Astrocyte of the cerebellum (primary cell): ENCODE results near the gene GKN2.

Experiments used
- DNase-seq: peaks from one replicate; pipeline ENCODE4 v3.0.0-alpha.2; 2011; ENCODE audit warnings: low read depth
- H3K4me3 ChIP-seq: 2 replicates; pipeline ENCODE4 v1.5.1; 2011; ENCODE audit warnings: mild to moderate bottlenecking, low read depth, low read length, moderate library complexity
- in situ Hi-C: cut with HindIII; loops from 2 replicates; pipeline ENCODE4 v1.10.0; 2017; ENCODE audit warnings: low sequenced_read_pairs
- TF ChIP-seq, protein P1 (sequence below): IDR thresholded peaks from 2 replicates; pipeline ENCODE4 v1.5.1; 2012; ENCODE audit warnings: low read length, low read depth, moderate library complexity, mild to moderate bottlenecking; ENCODE audit errors: missing control alignments

GKN2 gene

GRCh38 chr2:68952887-68953521 lies at the start of gene GKN2:
GKN2 (minus strand) TSS chr2:68952893; CDS start chr2:68952861, 32 bp downstream.
- DNase-seq = no peak
- in situ Hi-C loops = no loop called here

DNA sequence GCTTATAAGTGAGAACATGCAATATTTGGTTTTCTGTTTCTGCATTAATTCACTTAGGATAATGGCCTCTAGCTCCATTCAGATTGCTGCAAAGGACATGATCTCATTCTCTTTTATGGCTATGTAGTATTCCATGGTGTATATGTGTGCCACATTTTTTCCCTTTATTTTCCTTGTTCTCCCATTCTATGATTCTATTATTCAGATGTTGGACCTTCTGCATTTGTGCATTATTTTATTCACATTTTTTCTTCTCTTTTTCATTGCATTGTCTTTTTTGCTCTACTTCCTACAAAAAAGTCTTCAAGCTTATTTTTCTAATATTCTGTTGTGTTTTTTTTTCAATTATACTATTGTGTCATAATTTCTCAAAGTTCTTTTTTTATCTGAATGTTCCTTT lies 49.2 kb upstream of the GKN2 start:
- no peak for DNase-seq
- TF ChIP-seq, protein P1, sequence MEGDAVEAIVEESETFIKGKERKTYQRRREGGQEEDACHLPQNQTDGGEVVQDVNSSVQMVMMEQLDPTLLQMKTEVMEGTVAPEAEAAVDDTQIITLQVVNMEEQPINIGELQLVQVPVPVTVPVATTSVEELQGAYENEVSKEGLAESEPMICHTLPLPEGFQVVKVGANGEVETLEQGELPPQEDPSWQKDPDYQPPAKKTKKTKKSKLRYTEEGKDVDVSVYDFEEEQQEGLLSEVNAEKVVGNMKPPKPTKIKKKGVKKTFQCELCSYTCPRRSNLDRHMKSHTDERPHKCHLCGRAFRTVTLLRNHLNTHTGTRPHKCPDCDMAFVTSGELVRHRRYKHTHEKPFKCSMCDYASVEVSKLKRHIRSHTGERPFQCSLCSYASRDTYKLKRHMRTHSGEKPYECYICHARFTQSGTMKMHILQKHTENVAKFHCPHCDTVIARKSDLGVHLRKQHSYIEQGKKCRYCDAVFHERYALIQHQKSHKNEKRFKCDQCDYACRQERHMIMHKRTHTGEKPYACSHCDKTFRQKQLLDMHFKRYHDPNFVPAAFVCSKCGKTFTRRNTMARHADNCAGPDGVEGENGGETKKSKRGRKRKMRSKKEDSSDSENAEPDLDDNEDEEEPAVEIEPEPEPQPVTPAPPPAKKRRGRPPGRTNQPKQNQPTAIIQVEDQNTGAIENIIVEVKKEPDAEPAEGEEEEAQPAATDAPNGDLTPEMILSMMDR = no peak
- no peak overlapping the region for H3K4me3 ChIP-seq
- in situ Hi-C loops = loop anchor here (25.0 kb wide), 1 partner anchor 110 kb away; no protein-coding TSS in a partner anchor

More at GRCh38 chr2:68952887-68953521, at the start of gene GKN2:
- TF ChIP-seq, protein P1 = no peak
- H3K4me3 ChIP-seq = no peak within 1 kb of the TSS

- no peak overlapping the region for H3K4me3 ChIP-seq
- in situ Hi-C loops = no loop called here
Measured at GRCh38 chr2:68997401-68997800, 44.7 kb upstream of the GKN2 start.

GRCh38 chr2:68995916-68996315 lies 43.2 kb upstream of the GKN2 start:
- no peak for DNase-seq
- H3K4me3 ChIP-seq = no peak overlapping the region
- in situ Hi-C loops = no loop called here
- TF ChIP-seq, protein P1 = no peak

More at GRCh38 chr2:68997401-68997800, 44.7 kb upstream of the GKN2 start:
- TF ChIP-seq, protein P1 = no peak
- no peak for DNase-seq

- peak; percentile 84 for DNase-seq
- in situ Hi-C loops = no loop called here
- TF ChIP-seq, protein P1 = no peak
- no peak overlapping the region for H3K4me3 ChIP-seq
Measured at GRCh38 chr2:68994864-68995263, 42.2 kb upstream of the GKN2 start.

DNA sequence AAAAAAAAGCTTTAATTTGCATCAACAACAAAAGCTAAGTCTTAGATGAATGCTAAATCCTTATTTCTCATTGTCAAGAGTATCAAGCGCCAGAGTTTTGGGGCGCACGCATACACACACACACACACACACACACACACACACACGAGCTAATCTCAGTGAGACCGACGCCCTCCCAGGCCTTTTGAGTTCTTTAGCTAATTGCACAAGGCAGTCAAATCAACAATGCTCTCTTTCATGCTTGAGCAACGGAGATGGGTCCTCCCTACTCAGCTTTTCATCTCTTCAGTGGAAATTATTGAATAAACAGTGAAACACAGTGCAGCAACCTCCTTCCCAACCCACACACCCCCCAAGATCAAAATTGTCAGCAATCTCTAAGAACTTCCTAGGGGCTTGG lies 41.0 kb upstream of the GKN2 start:
- H3K4me3 ChIP-seq = no peak overlapping the region
- in situ Hi-C loops = no loop called here
- no peak for DNase-seq
- TF ChIP-seq, protein P1 = no peak
